ENCODE measurements around the gene IQGAP2. TPM values are rescaled to one million over a fixed set of nuclear protein-coding genes. Genes with fewer than 3 reads are reported as not detected.

Gene IQGAP2
- polyA plus RNA-seq, 2 donors, result 1.4 to 2.0 TPM

GRCh38 chr5:76685704-76686103, 282.6 kb downstream of the IQGAP2 start:
- 88 to 93% methylated on average over 3 of the region's 3 CpGs for WGBS, 2 donors
- H3K9me3 ChIP-seq (ENCODE audit: control insufficient read depth in 2 of 2, insufficient read depth in 1 of 2, low read depth in 1 of 2, low read length in 1 of 2), result no peaks in the 10 kb centered on the region
- H3K27me3 ChIP-seq (ENCODE audit: control insufficient read depth in 1 of 2, insufficient read depth in 2 of 2, low read length in 2 of 2), result no peaks in the 10 kb centered on the region
- no peak overlapping the region for H3K27ac ChIP-seq (ENCODE audit: low read depth in 2 of 2, low read length in 1 of 2)
- H3K4me1 ChIP-seq (ENCODE audit: control insufficient read depth in 2 of 2, insufficient read depth in 2 of 2, low read length in 1 of 2), result no peaks in the 10 kb centered on the region
- no peak overlapping the region for H3K4me3 ChIP-seq (ENCODE audit: low read depth in 1 of 2, low read length in 2 of 2)
- no peaks in the 10 kb centered on the region for H3K36me3 ChIP-seq (ENCODE audit: control insufficient read depth in 2 of 2, insufficient read depth in 2 of 2, low read length in 1 of 2)

- Histone ChIP-seq H3K27ac (ENCODE audit: low read depth in 2 of 2, low read length in 1 of 2) (no peak overlapping the region), H3K4me1 (ENCODE audit: control insufficient read depth in 2 of 2, insufficient read depth in 2 of 2, low read length in 1 of 2) (no peaks in the 10 kb centered on the region), H3K36me3 (ENCODE audit: control insufficient read depth in 2 of 2, insufficient read depth in 2 of 2, low read length in 1 of 2) (no peaks in the 10 kb centered on the region), H3K4me3 (ENCODE audit: low read depth in 1 of 2, low read length in 2 of 2) (no peak overlapping the region), H3K9me3 (ENCODE audit: control insufficient read depth in 2 of 2, insufficient read depth in 1 of 2, low read depth in 1 of 2, low read length in 1 of 2) (no peaks in the 10 kb centered on the region), H3K27me3 (ENCODE audit: control insufficient read depth in 1 of 2, insufficient read depth in 2 of 2, low read length in 2 of 2) (no peaks in the 10 kb centered on the region)
- WGBS, 2 donors, result 94 to 98% methylated on average over 1 of the region's 1 CpG
These were observed 285.1 kb downstream of the IQGAP2 start for GRCh38 chr5:76688212-76688611.

- 73 to 86% methylated on average over 3 of the region's 3 CpGs for WGBS, 2 donors
- Histone ChIP-seq H3K27me3 (ENCODE audit: control insufficient read depth in 1 of 2, insufficient read depth in 2 of 2, low read length in 2 of 2) (no peaks in the 10 kb centered on the region), H3K27ac (ENCODE audit: low read depth in 2 of 2, low read length in 1 of 2) (no peak overlapping the region), H3K4me3 (ENCODE audit: low read depth in 1 of 2, low read length in 2 of 2) (no peak overlapping the region), H3K4me1 (ENCODE audit: control insufficient read depth in 2 of 2, insufficient read depth in 2 of 2, low read length in 1 of 2) (no peaks in the 10 kb centered on the region), H3K9me3 (ENCODE audit: control insufficient read depth in 2 of 2, insufficient read depth in 1 of 2, low read depth in 1 of 2, low read length in 1 of 2) (no peaks in the 10 kb centered on the region), H3K36me3 (ENCODE audit: control insufficient read depth in 2 of 2, insufficient read depth in 2 of 2, low read length in 1 of 2) (no peaks in the 10 kb centered on the region)
These were observed 285.8 kb downstream of the IQGAP2 start for GRCh38 chr5:76688836-76689235.

GRCh38 chr5:76689321-76690036, 286.4 kb downstream of the IQGAP2 start:
- 90 to 92% methylated on average over 3 of the region's 3 CpGs for WGBS, 2 donors
- Histone ChIP-seq H3K36me3 (ENCODE audit: control insufficient read depth in 2 of 2, insufficient read depth in 2 of 2, low read length in 1 of 2) (no peaks in the 10 kb centered on the region), H3K9me3 (ENCODE audit: control insufficient read depth in 2 of 2, insufficient read depth in 1 of 2, low read depth in 1 of 2, low read length in 1 of 2) (no peaks in the 10 kb centered on the region), H3K27me3 (ENCODE audit: control insufficient read depth in 1 of 2, insufficient read depth in 2 of 2, low read length in 2 of 2) (no peaks in the 10 kb centered on the region), H3K4me1 (ENCODE audit: control insufficient read depth in 2 of 2, insufficient read depth in 2 of 2, low read length in 1 of 2) (no peaks in the 10 kb centered on the region), H3K27ac (ENCODE audit: low read depth in 2 of 2, low read length in 1 of 2) (no peak overlapping the region), H3K4me3 (ENCODE audit: low read depth in 1 of 2, low read length in 2 of 2) (no peak overlapping the region)

GRCh38 chr5:76690037-76690679, 287.1 kb downstream of the IQGAP2 start:
- Histone ChIP-seq H3K4me1 (ENCODE audit: control insufficient read depth in 2 of 2, insufficient read depth in 2 of 2, low read length in 1 of 2) (no peaks in the 10 kb centered on the region), H3K9me3 (ENCODE audit: control insufficient read depth in 2 of 2, insufficient read depth in 1 of 2, low read depth in 1 of 2, low read length in 1 of 2) (no peaks in the 10 kb centered on the region), H3K36me3 (ENCODE audit: control insufficient read depth in 2 of 2, insufficient read depth in 2 of 2, low read length in 1 of 2) (no peaks in the 10 kb centered on the region), H3K4me3 (ENCODE audit: low read depth in 1 of 2, low read length in 2 of 2) (no peak overlapping the region), H3K27me3 (ENCODE audit: control insufficient read depth in 1 of 2, insufficient read depth in 2 of 2, low read length in 2 of 2) (no peaks in the 10 kb centered on the region), H3K27ac (ENCODE audit: low read depth in 2 of 2, low read length in 1 of 2) (no peak overlapping the region)
- WGBS, 2 donors, result 88 to 90% methylated on average over 3 of the region's 3 CpGs

- Histone ChIP-seq H3K4me3 (ENCODE audit: low read depth in 1 of 2, low read length in 2 of 2) (no peak overlapping the region), H3K27me3 (ENCODE audit: control insufficient read depth in 1 of 2, insufficient read depth in 2 of 2, low read length in 2 of 2) (no peaks in the 10 kb centered on the region), H3K27ac (ENCODE audit: low read depth in 2 of 2, low read length in 1 of 2) (peak overlapping the region in 1 of 2 donors; percentile 2), H3K36me3 (ENCODE audit: control insufficient read depth in 2 of 2, insufficient read depth in 2 of 2, low read length in 1 of 2) (no peaks in the 10 kb centered on the region), H3K9me3 (ENCODE audit: control insufficient read depth in 2 of 2, insufficient read depth in 1 of 2, low read depth in 1 of 2, low read length in 1 of 2) (no peaks in the 10 kb centered on the region), H3K4me1 (ENCODE audit: control insufficient read depth in 2 of 2, insufficient read depth in 2 of 2, low read length in 1 of 2) (no peaks in the 10 kb centered on the region)
- WGBS, 2 donors, result 70 to 72% methylated on average over 7 of the region's 7 CpGs
These were observed 287.8 kb downstream of the IQGAP2 start for GRCh38 chr5:76690704-76691466.

- Histone ChIP-seq H3K27ac (ENCODE audit: low read depth in 2 of 2, low read length in 1 of 2) (no peak overlapping the region), H3K4me3 (ENCODE audit: low read depth in 1 of 2, low read length in 2 of 2) (no peak overlapping the region), H3K4me1 (ENCODE audit: control insufficient read depth in 2 of 2, insufficient read depth in 2 of 2, low read length in 1 of 2) (no peaks in the 10 kb centered on the region), H3K36me3 (ENCODE audit: control insufficient read depth in 2 of 2, insufficient read depth in 2 of 2, low read length in 1 of 2) (no peaks in the 10 kb centered on the region), H3K27me3 (ENCODE audit: control insufficient read depth in 1 of 2, insufficient read depth in 2 of 2, low read length in 2 of 2) (no peaks in the 10 kb centered on the region), H3K9me3 (ENCODE audit: control insufficient read depth in 2 of 2, insufficient read depth in 1 of 2, low read depth in 1 of 2, low read length in 1 of 2) (no peaks in the 10 kb centered on the region)
- 57 to 58% methylated on average over 5 of the region's 5 CpGs for WGBS, 2 donors
These were observed 288.6 kb downstream of the IQGAP2 start for GRCh38 chr5:76691467-76692273.

GRCh38 chr5:76692274-76692540, 289.1 kb downstream of the IQGAP2 start:
- Histone ChIP-seq H3K27me3 (ENCODE audit: control insufficient read depth in 1 of 2, insufficient read depth in 2 of 2, low read length in 2 of 2) (no peaks in the 10 kb centered on the region), H3K4me1 (ENCODE audit: control insufficient read depth in 2 of 2, insufficient read depth in 2 of 2, low read length in 1 of 2) (no peaks in the 10 kb centered on the region), H3K27ac (ENCODE audit: low read depth in 2 of 2, low read length in 1 of 2) (no peak overlapping the region), H3K4me3 (ENCODE audit: low read depth in 1 of 2, low read length in 2 of 2) (no peak overlapping the region), H3K9me3 (ENCODE audit: control insufficient read depth in 2 of 2, insufficient read depth in 1 of 2, low read depth in 1 of 2, low read length in 1 of 2) (no peaks in the 10 kb centered on the region), H3K36me3 (ENCODE audit: control insufficient read depth in 2 of 2, insufficient read depth in 2 of 2, low read length in 1 of 2) (no peaks in the 10 kb centered on the region)
- 96 to 97% methylated on average over 6 of the region's 6 CpGs for WGBS, 2 donors

GRCh38 chr5:76692651-76693050, 289.6 kb downstream of the IQGAP2 start:
- no peak overlapping the region for H3K4me3 ChIP-seq (ENCODE audit: low read depth in 1 of 2, low read length in 2 of 2)
- no peaks in the 10 kb centered on the region for H3K9me3 ChIP-seq (ENCODE audit: control insufficient read depth in 2 of 2, insufficient read depth in 1 of 2, low read depth in 1 of 2, low read length in 1 of 2)
- no peaks in the 10 kb centered on the region for H3K36me3 ChIP-seq (ENCODE audit: control insufficient read depth in 2 of 2, insufficient read depth in 2 of 2, low read length in 1 of 2)
- H3K27me3 ChIP-seq (ENCODE audit: control insufficient read depth in 1 of 2, insufficient read depth in 2 of 2, low read length in 2 of 2), result no peaks in the 10 kb centered on the region
- no peaks in the 10 kb centered on the region for H3K4me1 ChIP-seq (ENCODE audit: control insufficient read depth in 2 of 2, insufficient read depth in 2 of 2, low read length in 1 of 2)
- H3K27ac ChIP-seq (ENCODE audit: low read depth in 2 of 2, low read length in 1 of 2), result no peak overlapping the region
- 93 to 96% methylated on average over 3 of the region's 3 CpGs for WGBS, 2 donors

Data from esophagus (tissue), 2 donors.